ENCODE data around the gene ADGRV1. TPM values are rescaled to one million over a fixed set of nuclear protein-coding genes. Genes with fewer than 3 reads are reported as not detected.

Gene ADGRV1
- total RNA-seq, 2 donors from 2014 or later = 1.4 TPM; not detected in 1

- H3K4me1 ChIP-seq (ENCODE audit: control insufficient read depth in 1 of 2, low read depth in 2 of 2) = no peaks in the 10 kb centered on the region
- H3K9me3 ChIP-seq = no peaks in the 10 kb centered on the region
- H3K36me3 ChIP-seq = no peaks in the 10 kb centered on the region
- H3K4me3 ChIP-seq = no peak overlapping the region
- ATAC-seq (ENCODE audit: insufficient number of reproducible peaks, low FRiP score, low read depth) = no peak
- H3K27me3 ChIP-seq (replicated peaks; ENCODE audit: insufficient read depth) = no peaks in the 10 kb centered on the region
- H3K27ac ChIP-seq = no peak overlapping the region
- no peak for TF ChIP-seq CTCF (IDR thresholded peaks at IDR 0.05)
- DNase-seq (ENCODE audit: low spot score) = no peak
Observed at GRCh38 chr5:90606539-90606938, 47.9 kb downstream of the ADGRV1 start.

GRCh38 chr5:90612919-90613318 is 54.3 kb downstream of the ADGRV1 start:
- H3K4me1 ChIP-seq (ENCODE audit: control insufficient read depth in 1 of 2, low read depth in 2 of 2) = no peaks in the 10 kb centered on the region
- no peaks in the 10 kb centered on the region for H3K9me3 ChIP-seq
- no peak for ATAC-seq (ENCODE audit: insufficient number of reproducible peaks, low FRiP score, low read depth)
- no peak overlapping the region for H3K4me3 ChIP-seq
- no peaks in the 10 kb centered on the region for H3K27me3 ChIP-seq (replicated peaks; ENCODE audit: insufficient read depth)
- H3K27ac ChIP-seq = no peak overlapping the region
- no peaks in the 10 kb centered on the region for H3K36me3 ChIP-seq
- no peak for DNase-seq (ENCODE audit: low spot score)
- no peak for TF ChIP-seq CTCF (IDR thresholded peaks at IDR 0.05)

DNA sequence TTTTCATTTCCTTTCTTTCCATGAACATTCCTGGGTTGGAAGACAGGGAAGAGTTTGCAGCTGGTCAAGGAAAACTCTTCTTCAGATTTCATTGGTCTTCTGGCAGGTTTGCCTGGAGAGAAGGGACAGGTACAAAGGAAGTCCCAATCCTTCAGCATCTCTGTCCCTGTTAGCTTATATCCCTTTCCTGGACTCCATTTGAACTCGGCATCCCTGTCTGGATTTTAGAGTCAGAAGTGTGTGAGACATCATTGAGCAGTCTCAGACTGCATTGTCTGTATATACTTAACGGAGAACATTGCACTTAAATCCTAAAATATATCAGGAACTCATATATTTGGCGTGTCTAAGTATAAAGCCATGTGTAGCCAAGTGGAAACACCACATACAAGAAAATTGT is 54.9 kb downstream of the ADGRV1 start:
- Histone ChIP-seq H3K4me3 (no peak overlapping the region), H3K4me1 (ENCODE audit: control insufficient read depth in 1 of 2, low read depth in 2 of 2) (no peaks in the 10 kb centered on the region), H3K9me3 (no peaks in the 10 kb centered on the region), H3K27me3 (replicated peaks; ENCODE audit: insufficient read depth) (no peaks in the 10 kb centered on the region), H3K27ac (no peak overlapping the region), H3K36me3 (no peaks in the 10 kb centered on the region)
- TF ChIP-seq CTCF (IDR thresholded peaks at IDR 0.05) = no peak
- ATAC-seq (ENCODE audit: insufficient number of reproducible peaks, low FRiP score, low read depth) (no peak), DNase-seq (ENCODE audit: low spot score) (no peak)

- H3K4me1 ChIP-seq (ENCODE audit: control insufficient read depth in 1 of 2, low read depth in 2 of 2) = no peaks in the 10 kb centered on the region
- DNase-seq (ENCODE audit: low spot score) (no peak), ATAC-seq (ENCODE audit: insufficient number of reproducible peaks, low FRiP score, low read depth) (no peak)
- TF ChIP-seq CTCF (IDR thresholded peaks at IDR 0.05) = no peak
- H3K27ac ChIP-seq = no peak overlapping the region
- no peak overlapping the region for H3K4me3 ChIP-seq
- no peaks in the 10 kb centered on the region for H3K36me3 ChIP-seq
- H3K9me3 ChIP-seq = no peaks in the 10 kb centered on the region
- H3K27me3 ChIP-seq (replicated peaks; ENCODE audit: insufficient read depth) = no peaks in the 10 kb centered on the region
Observed at GRCh38 chr5:90613918-90614504, 55.4 kb downstream of the ADGRV1 start.

DNA sequence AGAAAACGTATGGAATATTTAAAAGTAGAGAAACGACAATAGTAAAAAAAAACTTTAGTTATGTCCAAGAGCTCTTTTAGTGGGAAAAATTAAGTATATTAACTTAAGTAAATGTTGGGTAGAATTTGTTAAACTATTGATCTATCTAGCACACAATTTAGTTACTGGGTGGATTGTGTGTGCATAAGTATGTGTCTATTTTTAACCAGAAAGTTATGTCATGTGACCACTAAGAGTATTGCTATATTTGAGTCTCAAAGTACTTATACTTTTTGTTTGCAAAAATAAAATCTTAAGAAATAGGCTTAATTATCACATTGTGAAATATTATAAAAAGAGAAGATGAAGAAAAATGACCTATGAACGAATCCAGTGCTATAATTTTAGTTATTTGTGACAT is 56.8 kb downstream of the ADGRV1 start:
- H3K27ac ChIP-seq = no peak overlapping the region
- TF ChIP-seq CTCF (IDR thresholded peaks at IDR 0.05) = no peak
- no peaks in the 10 kb centered on the region for H3K27me3 ChIP-seq (replicated peaks; ENCODE audit: insufficient read depth)
- H3K4me1 ChIP-seq (ENCODE audit: control insufficient read depth in 1 of 2, low read depth in 2 of 2) = no peaks in the 10 kb centered on the region
- no peaks in the 10 kb centered on the region for H3K9me3 ChIP-seq
- DNase-seq (ENCODE audit: low spot score) (no peak), ATAC-seq (ENCODE audit: insufficient number of reproducible peaks, low FRiP score, low read depth) (no peak)
- no peak overlapping the region for H3K4me3 ChIP-seq
- H3K36me3 ChIP-seq = no peaks in the 10 kb centered on the region
